DOHH2 (cell line): ENCODE data around the gene HELLS.
"Not testable (repeated sequence)": the region's sequence is repeated elsewhere in the genome, so short reads cannot be mapped to it uniquely, and the experiment has no call there.

Experiments
- H3F3A ChIP-seq: fragments of 200-600 bp; sonication (generic), shearing (Covaris generic); 2 replicates; pipeline ENCODE4 v1.6.0; 2016; ENCODE audit warnings: antibody characterized with exemption, mild to moderate bottlenecking; ENCODE audit not compliant: control insufficient read depth, insufficient read depth
- H3K27ac ChIP-seq: fragments of 200-600 bp; sonication (generic); 2 replicates; pipeline ENCODE4 v1.5.1; 2014; ENCODE audit warnings: low read depth, mild to moderate bottlenecking, low read length, moderate library complexity
- H3K27me3 ChIP-seq: fragments of 200-600 bp; sonication (generic); 2 replicates; pipeline ENCODE4 v1.6.1; 2014; ENCODE audit warnings: mild to moderate bottlenecking, low read length, mixed read lengths; ENCODE audit not compliant: control insufficient read depth
- H3K36me3 ChIP-seq: fragments of 200-600 bp; sonication (generic); 2 replicates; pipeline ENCODE4 v1.6.1; 2014; ENCODE audit warnings: mild to moderate bottlenecking, low read length, moderate library complexity, mixed read lengths; ENCODE audit not compliant: control insufficient read depth
- H3K4me1 ChIP-seq: fragments of 200-600 bp; sonication (generic); 2 replicates; pipeline ENCODE4 v1.6.1; 2014; ENCODE audit warnings: mild to moderate bottlenecking, low read length, mixed read lengths; ENCODE audit not compliant: control insufficient read depth
- H3K4me2 ChIP-seq: fragments of 200-600 bp; sonication (generic); 2 replicates; pipeline ENCODE4 v1.6.0; 2014; ENCODE audit warnings: mild to moderate bottlenecking, low read length, moderate library complexity
- H3K4me3 ChIP-seq: fragments of 200-600 bp; sonication (generic); 2 replicates; pipeline ENCODE4 v1.5.1; 2014; ENCODE audit warnings: mild to moderate bottlenecking, low read length, mixed read lengths
- H3K79me2 ChIP-seq: fragments of 200-600 bp; sonication (generic); 2 replicates; pipeline ENCODE4 v1.6.1; 2014; ENCODE audit warnings: mild to moderate bottlenecking, low read length, mixed read lengths; ENCODE audit not compliant: control insufficient read depth
- H3K9me2 ChIP-seq: fragments of 200-600 bp; sonication (generic); replicated peaks from 2 replicates; pipeline ENCODE4 v1.6.1; 2014; ENCODE audit warnings: mild to moderate bottlenecking, low read length, mixed read lengths; ENCODE audit not compliant: control insufficient read depth
- H3K9me3 ChIP-seq: fragments of 200-600 bp; sonication (generic); 2 replicates; pipeline ENCODE4 v1.6.1; 2014; ENCODE audit warnings: antibody characterized with exemption, low read length, mixed read lengths; ENCODE audit not compliant: control insufficient read depth, insufficient read depth
- H4K20me1 ChIP-seq: fragments of 200-600 bp; sonication (generic); 2 replicates; pipeline ENCODE4 v1.6.0; 2014; ENCODE audit warnings: low read depth, mild to moderate bottlenecking, antibody characterized with exemption, low read length, moderate library complexity; ENCODE audit not compliant: control insufficient read depth, insufficient read depth
- EZH2phosphoT487 ChIP-seq: fragments of 200-600 bp; sonication (generic); IDR thresholded peaks from 2 replicates; pipeline ENCODE4 v1.6.1; 2017; ENCODE audit warnings: borderline replicate concordance, mild to moderate bottlenecking, antibody characterized with exemption, low read length, moderate library complexity, mixed read lengths
- TF ChIP-seq, protein P1 (sequence below): fragments of 200-600 bp; sonication (generic); IDR thresholded peaks from one replicate; pipeline ENCODE4 v1.5.1; 2014; ENCODE audit warnings: antibody characterized with exemption, mild to moderate bottlenecking, low read depth, low read length; ENCODE audit not compliant: poor library complexity, severe bottlenecking

Gene HELLS

DNA sequence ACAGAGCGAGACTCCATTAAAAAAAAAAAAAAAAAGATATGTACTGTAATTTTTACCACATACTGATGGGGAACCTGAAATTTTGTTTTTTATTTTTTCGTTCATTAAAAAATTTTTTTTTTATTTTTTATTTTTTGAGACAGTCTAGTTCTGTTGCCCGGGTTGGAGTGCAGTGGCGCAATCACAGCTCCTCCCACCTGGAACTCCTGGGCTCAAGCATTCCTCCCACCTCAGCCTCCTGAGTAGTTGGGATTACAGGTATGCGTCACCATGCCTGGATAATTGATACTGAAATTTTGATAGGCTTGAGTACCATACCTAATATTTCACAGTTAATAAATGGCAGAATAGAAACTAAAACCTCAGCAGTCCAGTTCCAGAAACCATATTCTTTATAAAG lies 20.9 kb upstream of the HELLS start:
- Histone ChIP-seq H3K4me3 (no peak overlapping the region), H4K20me1 (no peaks in the 10 kb centered on the region)

GRCh38 chr10:94531550-94531949 lies 14.0 kb upstream of the HELLS start:
- not testable (repeated sequence) for H3K4me3 ChIP-seq, H3F3A ChIP-seq, H3K4me2 ChIP-seq, H4K20me1 ChIP-seq, H3K27ac ChIP-seq, H3K27me3 ChIP-seq, H3K79me2 ChIP-seq, H3K9me2 ChIP-seq, H3K9me3 ChIP-seq, H3K4me1 ChIP-seq
- H3K36me3 ChIP-seq: peaks cover 16% of the 10 kb centered on the region

More for the DNA sequence above, 20.9 kb upstream of the HELLS start:
- Histone ChIP-seq H3K36me3 (no peaks in the 10 kb centered on the region), H3F3A (peaks cover 6% of the 10 kb centered on the region), H3K4me2 (no peak overlapping the region), H3K79me2 (no peaks in the 10 kb centered on the region), H3K9me3 (no peaks in the 10 kb centered on the region), H3K27ac (no peak overlapping the region), H3K9me2 (no peaks in the 10 kb centered on the region), H3K4me1 (no peaks in the 10 kb centered on the region), H3K27me3 (no peaks in the 10 kb centered on the region)
- TF ChIP-seq, protein P1, sequence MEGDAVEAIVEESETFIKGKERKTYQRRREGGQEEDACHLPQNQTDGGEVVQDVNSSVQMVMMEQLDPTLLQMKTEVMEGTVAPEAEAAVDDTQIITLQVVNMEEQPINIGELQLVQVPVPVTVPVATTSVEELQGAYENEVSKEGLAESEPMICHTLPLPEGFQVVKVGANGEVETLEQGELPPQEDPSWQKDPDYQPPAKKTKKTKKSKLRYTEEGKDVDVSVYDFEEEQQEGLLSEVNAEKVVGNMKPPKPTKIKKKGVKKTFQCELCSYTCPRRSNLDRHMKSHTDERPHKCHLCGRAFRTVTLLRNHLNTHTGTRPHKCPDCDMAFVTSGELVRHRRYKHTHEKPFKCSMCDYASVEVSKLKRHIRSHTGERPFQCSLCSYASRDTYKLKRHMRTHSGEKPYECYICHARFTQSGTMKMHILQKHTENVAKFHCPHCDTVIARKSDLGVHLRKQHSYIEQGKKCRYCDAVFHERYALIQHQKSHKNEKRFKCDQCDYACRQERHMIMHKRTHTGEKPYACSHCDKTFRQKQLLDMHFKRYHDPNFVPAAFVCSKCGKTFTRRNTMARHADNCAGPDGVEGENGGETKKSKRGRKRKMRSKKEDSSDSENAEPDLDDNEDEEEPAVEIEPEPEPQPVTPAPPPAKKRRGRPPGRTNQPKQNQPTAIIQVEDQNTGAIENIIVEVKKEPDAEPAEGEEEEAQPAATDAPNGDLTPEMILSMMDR: no peak
- no peak for TF ChIP-seq EZH2phosphoT487

DNA sequence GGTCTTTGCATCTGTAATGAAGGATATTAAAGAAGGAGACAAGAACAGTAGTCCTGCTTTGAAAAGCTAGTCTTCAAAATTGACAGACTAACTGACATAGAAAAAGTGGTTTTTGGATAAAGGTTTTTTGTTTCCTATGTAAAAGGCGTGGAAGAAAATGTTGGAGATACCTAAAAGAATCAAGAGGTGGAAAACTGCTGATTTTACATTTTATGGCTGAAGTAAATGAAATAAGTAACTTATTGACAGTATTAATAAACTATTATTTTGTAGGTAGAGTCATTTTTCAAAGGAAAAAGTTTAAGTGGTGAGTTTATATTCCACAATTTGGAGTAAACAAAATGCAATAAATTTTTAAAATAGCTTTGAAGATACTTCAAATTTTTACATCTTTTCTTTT lies 12.6 kb upstream of the HELLS start:
- no peak overlapping the region for H3K27ac ChIP-seq
- TF ChIP-seq, protein P1: no peak
- no peak for TF ChIP-seq EZH2phosphoT487
- no peaks in the 10 kb centered on the region for H3K9me2 ChIP-seq

DNA sequence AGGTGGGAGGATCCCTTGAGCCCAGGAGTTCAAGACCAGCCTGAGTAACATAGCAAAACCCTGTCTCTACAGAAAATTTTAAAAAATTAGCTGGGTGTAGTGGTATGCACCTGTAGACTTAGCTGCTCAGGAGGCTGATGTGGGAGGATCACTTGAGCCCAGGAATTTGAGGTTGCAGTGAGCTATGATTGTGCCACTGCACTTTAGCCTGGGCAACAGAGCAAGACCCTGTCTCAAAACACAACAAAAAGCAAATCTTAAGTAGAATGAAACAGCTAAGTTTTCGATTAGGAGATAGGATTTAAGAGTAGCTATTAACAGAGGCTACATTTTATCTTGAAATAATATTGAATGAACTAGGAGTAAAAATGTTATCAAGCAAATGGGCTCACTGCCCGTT lies 3.3 kb upstream of the HELLS start:
- peaks cover 12% of the 10 kb centered on the region for H3K4me1 ChIP-seq
- H3K27ac ChIP-seq, H3K4me3 ChIP-seq, H3K9me3 ChIP-seq, H3K27me3 ChIP-seq, H3F3A ChIP-seq, H4K20me1 ChIP-seq, H3K4me2 ChIP-seq, H3K9me2 ChIP-seq: not testable (repeated sequence)
- H3K79me2 ChIP-seq: peaks cover 22% of the 10 kb centered on the region
- peaks cover 17% of the 10 kb centered on the region for H3K36me3 ChIP-seq

More for the DNA sequence above, 12.6 kb upstream of the HELLS start:
- Histone ChIP-seq H3K27me3 (no peaks in the 10 kb centered on the region), H3K4me1 (no peaks in the 10 kb centered on the region), H3K9me3 (no peaks in the 10 kb centered on the region), H3K79me2 (no peaks in the 10 kb centered on the region), H3K4me3 (no peak overlapping the region), H3F3A (peaks cover 3% of the 10 kb centered on the region; the same call in 1 of the 2 replicates), H3K4me2 (no peak overlapping the region), H4K20me1 (no peaks in the 10 kb centered on the region), H3K36me3 (peaks cover 16% of the 10 kb centered on the region)
